Stimulated activated CD4-positive, alpha-beta T cell treated with anti-CD3 and anti-CD28 coated beads, Interleukin-1b, Interleukin-23, amount 100 ng/mL, for 4 hours (primary cell): ENCODE results near the gene KHDC3L.
"Not testable (repeated sequence)": the region's sequence is repeated elsewhere in the genome, so short reads cannot be mapped to it uniquely, and the experiment has no call there.

Experiments
- DNase-seq, 2 donors: peaks; one replicate each; pipeline ENCODE4 v3.0.0-alpha.2; 2020; ENCODE audit warnings: low read depth in 2 of 2

Gene KHDC3L

DNA sequence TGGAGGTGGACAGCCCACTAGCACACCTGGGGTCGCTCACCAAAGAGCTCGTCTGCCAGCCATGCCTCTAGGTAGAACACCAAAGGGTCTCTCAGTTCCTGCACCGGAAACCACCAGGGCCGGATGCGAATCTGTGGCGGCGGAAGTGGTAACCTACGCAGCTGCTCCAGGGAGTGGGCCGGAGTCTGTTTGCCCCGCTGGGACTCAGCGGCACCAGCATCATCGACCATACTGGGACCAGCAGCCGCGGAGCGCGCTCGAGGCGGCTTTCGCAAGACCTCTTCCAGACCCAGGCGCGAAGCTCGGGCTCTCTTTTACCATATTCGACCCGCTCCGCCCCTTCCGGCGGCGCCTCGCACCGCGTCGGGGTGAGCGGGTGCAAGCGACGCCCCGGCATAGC, 7.1 kb downstream of the KHDC3L start, which contains the start of gene OOEP:
TSS of gene OOEP (minus strand) at position 335 of the 400 bp plus-strand sequence. CDS start at position 230, 105 bp downstream.
- no peak for DNase-seq

DNA sequence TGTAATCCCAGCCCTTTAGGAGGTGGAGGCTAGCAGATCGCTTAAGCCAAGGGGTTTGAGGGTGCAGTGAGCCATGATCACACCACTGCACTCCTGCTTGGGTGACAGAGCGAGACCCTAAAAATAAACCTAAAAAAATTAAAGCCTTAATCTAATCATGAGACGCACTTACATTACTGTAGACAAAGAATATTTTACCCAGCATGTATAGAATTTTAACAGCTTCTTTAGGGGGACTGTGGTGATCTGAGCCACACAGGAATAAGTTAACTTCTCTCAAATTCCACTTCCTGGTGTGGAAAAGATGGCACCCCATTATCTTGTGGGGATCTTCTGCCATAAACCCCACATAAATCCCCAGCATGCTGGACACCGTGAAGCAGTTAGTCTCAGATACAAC, 9.5 kb downstream of the KHDC3L start:
- DNase-seq, result no peak

DNA sequence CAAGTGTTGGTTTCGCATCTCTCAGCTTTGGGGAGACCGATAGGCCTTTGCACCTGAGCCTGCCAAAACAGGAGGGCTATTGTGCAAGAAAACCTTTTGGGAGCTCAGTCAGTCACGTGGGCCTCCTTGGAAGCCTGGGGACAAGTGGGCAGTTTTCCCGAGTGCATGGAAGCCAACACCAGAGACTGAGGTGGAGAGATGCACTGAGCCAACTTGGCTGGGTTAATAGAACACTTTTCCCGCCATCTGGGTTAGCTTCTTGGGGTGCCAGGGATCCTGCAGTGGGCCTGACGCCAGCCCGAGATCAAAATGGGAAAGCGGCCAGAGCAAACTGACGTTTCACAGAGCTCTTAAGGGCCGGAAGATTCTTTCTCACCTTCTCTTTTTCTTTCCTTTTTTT, 10.1 kb downstream of the KHDC3L start:
- no peak for DNase-seq

DNA sequence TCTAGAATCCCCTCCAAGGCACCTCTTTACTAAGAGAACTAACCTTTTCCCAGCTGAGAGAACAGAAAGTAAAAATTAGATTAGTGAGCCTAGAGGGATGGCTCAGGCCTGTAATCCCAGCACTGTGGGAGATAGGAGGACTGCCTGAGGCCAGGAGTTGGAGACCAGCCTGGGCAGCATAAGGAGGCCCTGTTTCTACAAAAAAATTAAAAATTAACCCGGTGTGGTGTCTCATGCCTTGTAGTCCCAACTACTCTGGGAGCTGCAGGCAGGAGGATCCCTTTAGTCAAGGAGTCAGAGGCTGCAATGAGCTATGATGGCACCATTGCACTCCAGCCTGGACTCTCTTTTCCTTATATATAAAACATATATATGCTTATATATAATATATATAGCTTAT, 12.8 kb downstream of the KHDC3L start:
- DNase-seq, result no peak

DNA sequence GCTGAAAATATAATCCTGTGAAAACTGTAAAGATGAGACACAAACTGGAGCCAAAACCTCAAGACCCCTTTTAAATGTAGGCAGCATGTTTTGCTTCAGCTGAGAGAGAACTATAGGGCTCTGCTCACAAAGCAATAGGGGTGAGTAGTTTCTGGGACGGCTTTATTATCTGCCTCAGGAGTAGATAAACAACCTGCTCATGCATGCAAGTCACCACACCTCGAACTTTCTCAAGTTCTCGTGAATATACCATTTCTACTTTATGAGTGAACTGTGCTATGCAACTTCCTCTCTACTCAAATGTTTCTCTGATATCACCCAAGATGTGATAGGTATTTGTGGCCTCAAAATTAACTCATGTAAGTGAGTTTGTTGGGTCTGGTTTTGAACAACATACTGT, 14.8 kb downstream of the KHDC3L start:
- no peak for DNase-seq

DNA sequence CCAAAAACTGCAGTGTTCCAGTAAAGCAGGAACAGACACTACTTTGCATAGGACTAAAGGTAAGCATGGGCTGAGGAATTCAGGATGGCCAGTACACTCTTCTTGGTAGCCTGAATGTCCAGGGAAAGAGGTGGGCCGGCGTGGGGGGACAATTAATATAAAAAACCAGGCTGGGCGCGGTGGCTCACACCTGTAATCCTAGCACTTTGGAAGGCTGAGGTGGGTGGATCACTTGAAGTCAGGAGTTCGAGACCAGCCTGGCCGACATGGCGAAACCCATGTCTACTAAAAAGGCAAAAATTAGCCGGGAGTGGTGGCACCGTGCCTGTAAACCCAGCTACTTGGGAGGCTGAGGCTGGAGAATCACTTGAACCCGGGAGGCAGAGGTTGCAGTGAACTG, 19.1 kb downstream of the KHDC3L start:
- DNase-seq, result not testable (repeated sequence)

DNA sequence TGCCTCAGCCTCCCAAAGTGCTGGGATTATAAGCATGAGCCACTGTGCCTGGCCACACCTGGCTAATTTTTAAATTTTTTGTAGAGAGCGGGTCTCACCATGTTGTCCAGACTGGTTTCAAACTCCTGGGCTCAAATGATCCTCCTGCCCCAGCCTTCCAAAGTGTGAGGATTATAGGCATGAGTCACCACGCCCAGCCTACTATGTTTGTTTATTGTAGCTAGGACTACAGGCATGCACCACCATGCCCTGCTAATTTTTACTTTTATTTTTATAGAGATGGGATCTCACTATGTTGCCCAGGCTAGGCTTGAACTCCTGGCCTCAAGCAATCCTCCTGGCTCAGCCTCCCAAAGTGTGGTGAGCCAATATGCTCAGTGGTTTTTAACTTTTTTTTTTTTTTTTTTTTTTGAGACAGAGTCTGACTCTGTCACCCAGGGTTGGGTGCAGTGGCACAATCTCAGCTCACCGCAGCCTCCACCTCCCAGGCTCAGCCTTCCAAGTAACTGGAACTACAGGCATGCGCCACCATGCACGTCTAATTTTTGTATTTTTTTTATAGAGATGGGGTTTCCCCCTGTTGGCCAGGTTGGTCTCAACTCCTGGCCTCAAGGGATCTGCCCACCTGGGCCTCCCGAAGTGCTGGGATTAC, 20.1 kb downstream of the KHDC3L start:
- DNase-seq, result no peak

DNA sequence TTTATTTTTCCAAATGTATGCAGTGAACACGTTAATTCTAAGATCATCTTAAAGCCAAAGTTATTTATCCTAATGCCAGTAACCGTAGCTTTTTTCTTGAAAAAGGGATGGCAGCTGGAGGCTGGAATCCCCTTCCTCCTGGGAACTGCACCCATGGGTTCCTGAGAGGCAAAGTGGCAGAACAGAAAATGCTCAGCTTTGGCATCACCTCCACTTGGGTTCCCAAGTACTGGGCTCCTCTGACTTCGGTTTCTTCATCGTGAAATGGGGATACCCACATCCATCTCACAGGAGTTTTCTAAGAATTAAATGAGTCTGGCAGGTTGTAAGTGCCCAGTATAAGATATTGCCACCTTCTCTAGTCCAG, 26.0 kb downstream of the KHDC3L start:
- DNase-seq, result no peak

DNA sequence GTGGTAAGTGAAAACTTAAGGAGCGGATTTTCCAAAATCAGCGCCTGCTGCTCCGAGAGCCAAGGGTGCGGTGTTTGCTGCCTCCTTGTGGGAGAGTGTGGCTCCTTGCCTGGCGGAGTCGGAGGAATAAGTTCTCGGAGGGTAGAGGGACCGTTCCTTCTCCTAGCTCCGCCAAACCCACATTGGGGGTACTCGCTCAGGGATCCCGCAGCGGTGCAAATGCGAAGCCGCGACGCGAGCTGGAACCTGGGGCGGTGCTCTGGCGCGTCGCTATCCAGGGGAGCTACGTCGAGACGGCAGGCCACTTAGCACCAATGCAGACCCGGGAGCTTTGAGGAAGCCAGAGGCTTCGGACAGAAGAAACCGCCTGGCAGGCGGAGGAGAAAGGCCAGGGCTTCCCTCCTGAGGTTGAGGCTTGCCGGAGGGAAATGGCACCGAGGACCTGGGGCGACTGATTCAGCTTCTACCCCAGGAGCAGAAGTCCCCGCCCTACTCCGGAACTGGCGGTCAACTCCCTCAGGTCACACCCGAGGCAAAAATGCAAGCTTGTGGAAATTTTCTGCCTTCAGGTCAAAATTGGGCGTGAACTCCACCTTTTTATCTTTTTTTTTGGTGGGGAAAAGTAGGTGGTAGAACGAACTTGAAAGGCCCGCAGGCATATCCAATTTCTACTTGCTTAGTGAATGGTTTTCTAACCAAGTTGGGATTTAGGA, 26.5 kb downstream of the KHDC3L start:
- peak; percentile 31 to 35 for DNase-seq

DNA sequence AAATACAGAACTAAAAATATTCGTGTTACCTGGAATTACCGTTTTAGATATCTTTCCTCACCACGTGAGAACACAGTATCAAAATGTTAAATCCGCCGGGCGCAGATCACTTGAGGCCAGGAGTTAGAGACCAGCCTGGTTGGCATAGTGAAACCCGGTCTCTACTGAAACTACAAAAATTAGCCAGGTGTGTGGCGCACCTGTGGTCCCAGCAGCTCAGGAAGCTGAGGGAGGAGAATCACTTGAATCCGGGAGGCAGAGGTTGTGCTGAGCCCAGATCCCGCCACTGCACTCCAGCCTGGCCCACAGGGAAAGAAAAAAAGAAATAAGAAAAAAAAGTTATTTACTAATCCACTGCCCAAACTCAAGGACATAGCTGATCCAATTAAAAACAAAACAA, 27.4 kb downstream of the KHDC3L start:
- no peak for DNase-seq

DNA sequence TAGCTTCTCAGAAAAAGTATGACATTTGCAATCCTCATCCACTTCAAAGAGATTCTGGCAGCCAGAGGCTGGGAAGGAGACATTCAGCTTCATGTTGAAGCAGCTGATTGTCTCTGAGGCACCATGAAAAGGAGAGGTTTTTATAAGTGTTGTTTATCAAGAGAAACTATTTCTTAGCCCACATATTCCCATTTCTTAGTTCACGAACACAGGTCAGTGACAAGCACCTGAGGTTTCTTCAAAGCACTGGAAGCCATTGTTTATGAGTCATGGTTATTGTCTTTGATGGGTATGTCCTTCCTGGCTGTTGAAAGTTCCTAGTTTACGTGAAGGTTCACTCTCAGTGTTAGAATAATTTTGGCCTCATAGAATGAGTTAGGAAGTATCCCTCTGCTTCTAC, 29.2 kb downstream of the KHDC3L start:
- no peak for DNase-seq

DNA sequence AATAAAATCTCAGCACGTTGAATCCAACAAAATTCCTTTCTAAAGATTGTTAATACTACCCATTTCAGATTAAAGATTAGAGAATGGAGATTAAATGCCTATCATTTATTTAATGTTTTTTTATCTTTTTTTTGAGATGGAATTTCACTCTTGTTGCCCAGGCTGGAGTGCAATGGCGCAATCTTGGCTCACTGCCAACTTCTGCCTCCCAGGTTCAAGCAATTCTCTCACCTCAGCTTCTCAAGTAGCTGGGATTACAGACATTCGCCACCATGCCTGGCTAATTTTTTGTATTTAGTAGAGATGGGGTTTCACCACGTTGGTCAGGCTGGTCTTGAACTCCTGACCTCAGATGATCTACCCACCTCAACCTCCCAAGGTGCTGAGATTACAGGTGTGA, 29.7 kb downstream of the KHDC3L start:
- DNase-seq, result not testable (repeated sequence)

DNA sequence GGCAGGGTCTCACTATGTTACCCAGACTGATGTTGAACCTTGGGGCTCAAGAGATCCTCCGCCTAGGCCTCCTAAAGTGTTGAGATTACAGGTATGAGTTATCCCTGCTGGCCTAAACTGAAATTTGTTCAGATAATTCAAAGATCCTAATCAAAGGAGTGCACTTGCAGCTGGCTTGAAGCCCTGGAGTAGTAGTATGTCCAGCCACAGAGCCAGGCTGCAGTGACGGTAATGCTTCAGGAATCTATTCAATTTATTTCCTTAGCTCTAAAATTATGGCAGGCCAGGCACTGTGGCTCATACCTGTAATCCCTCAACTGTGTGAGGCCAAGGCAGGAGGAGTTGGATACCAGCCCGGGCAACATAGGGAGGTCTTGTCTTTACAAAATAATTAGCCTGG, 30.8 kb downstream of the KHDC3L start:
- DNase-seq, result no peak

DNA sequence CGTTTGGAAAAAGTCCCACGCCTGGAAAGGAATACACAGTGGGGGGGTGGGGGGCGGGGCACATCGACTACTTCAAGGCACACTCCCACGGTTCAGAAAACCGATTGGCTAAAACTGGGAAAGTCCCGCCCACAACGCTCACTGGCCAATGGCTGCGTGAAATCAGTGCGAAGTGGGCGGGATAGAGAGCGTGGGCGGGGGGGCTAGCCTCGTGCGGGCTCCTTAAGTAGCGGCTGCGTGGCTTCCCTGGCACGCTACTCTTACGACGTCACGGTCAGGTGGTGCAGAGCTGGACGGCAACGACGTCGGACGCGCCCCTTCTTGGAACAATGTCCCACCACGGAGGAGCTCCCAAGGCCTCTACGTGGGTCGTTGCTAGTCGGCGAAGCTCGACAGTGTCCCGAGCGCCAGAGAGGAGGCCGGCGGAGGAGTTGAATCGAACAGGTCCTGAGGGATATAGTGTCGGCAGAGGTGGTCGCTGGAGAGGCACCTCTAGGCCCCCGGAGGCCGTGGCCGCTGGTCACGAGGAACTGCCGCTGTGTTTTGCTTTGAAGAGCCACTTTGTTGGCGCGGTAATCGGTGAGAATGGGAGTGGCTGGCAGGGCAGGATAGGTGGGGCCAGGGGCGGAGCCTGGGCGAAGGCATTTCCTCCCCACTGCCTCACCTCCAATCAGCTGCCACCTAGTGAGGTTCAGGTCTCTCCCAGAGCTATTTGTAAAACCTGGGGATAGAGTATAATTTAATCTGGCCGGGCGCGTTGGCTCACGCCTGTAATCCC, 32.3 kb downstream of the KHDC3L start, which contains the start of gene DDX43:
TSS of gene DDX43 (plus strand) at position 252 of the 778 bp plus-strand sequence. CDS start at position 330, 78 bp downstream.
- DNase-seq, result peak in 1 of 2 donors; percentile 17

DNA sequence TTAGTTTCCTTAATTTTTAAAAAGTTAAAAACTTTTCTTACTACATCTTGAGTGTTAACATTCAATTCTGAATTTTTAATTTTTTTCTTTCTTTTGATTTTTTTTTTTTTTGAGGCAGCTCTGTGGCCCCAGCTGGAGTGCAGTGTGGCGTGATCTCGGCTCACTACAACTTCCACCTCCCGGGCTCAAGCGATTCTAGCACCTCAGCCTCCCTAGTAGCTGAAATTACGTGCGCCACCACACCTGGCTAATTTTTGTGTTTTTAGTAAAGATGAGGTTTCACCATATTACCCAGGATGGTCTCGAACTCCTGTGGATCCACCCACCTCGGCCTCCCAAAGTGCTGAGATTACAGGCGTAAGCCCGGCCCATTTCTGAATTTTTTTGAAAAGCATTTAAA, 33.4 kb downstream of the KHDC3L start:
- no peak for DNase-seq

DNA sequence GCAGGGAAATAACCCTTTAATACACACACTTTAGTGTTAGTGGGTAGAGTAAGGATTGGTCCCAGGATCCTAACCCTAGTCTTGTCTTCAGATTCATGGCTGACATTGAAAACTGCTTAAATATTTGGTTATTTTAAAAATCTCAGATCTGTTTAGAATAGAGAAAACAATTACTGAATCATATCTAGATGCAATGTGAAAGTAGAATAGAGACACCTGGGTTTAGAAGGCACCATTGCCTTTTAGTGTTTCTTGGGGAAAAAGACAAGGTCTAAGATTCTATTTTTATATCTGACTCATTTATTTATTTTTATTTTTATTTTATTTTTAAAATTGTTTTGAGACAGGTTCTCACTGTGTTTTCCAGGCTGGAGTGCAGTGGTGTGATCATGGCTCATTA, 38.2 kb downstream of the KHDC3L start:
- DNase-seq, result no peak

DNA sequence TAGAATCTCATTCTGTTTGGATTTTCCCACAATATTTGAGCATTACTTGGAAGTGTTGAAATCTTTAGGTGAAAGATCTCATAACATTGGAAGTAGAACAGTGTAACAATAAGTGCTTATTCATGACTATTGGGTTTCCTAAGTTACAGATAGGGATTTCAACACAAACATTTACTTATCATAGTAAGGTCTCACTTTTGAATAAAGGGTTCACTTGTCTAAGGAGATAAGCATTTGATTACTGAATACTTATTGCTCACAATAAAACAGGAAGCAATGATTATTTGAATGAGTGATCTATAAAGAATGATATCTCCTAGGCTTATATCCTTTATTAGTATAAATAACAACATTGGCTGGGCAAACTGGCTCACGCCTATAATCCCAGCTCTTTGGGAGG, 46.9 kb downstream of the KHDC3L start:
- no peak for DNase-seq

DNA sequence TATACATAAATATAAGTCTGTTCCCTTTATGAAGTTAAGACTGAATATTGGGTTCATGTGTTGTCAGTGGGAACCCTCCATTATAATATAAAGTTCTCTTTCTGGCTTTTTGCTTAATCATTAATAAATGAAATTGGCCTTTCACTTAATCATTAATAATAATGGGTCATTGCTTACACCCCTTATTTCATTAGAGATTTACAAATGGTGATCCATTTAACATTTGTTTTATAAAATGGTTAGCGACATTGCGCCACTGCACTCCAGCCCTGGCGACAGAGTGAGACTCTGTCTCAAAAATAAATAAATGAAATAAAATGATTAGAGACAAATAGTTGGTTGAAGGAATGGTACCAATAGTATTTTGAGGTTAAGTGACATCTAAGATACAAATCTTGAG, 50.6 kb downstream of the KHDC3L start:
- DNase-seq, result no peak
